Activated T-helper 17 cell treated with anti-CD3 and anti-CD28 coated beads, Interleukin-2, amount 50 U/mL, for 72 hours (primary cell): ENCODE results near the gene ADIPOR2. TPM values are rescaled to one million over a fixed set of nuclear protein-coding genes. Genes with fewer than 3 reads are reported as not detected.
"Not testable (repeated sequence)": the region's sequence is repeated elsewhere in the genome, so short reads cannot be mapped to it uniquely, and the experiment has no call there.

Experiments
- ATAC-seq: fragments of 150-1000 bp; cut with Tn5 transposase; replicated peaks from 2 replicates; pipeline ENCODE4 v1.10.0; 2021; ENCODE audit warnings: mild to moderate bottlenecking, moderate library complexity
- H3K27ac Mint-ChIP-seq: one replicate; pipeline ENCODE4 v1.8.0; 2022; ENCODE audit warnings: mixed read lengths
- H3K27me3 Mint-ChIP-seq: one replicate; pipeline ENCODE4 v1.8.0; 2022; ENCODE audit warnings: mixed read lengths
- H3K36me3 Mint-ChIP-seq: one replicate; pipeline ENCODE4 v1.8.0; 2022; ENCODE audit warnings: low read depth, mild to moderate bottlenecking, mixed read lengths
- H3K4me1 Mint-ChIP-seq: one replicate; pipeline ENCODE4 v1.8.0; 2022; ENCODE audit warnings: mixed read lengths
- H3K4me3 Mint-ChIP-seq: one replicate; pipeline ENCODE4 v1.8.0; 2022; ENCODE audit warnings: mild to moderate bottlenecking, mixed read lengths
- H3K9me3 Mint-ChIP-seq: one replicate; pipeline ENCODE4 v1.8.0; 2022; ENCODE audit warnings: mixed read lengths
- total RNA-seq, 2 donors: library from RNA; stranded (reverse); gene quantifications; one replicate each; pipeline ENCODE4 v1.2.3, GENCODE V29; 2022

The ADIPOR2 gene
- total RNA-seq, 2 donors from 2014 or later: 40.0 to 52.9 TPM

DNA sequence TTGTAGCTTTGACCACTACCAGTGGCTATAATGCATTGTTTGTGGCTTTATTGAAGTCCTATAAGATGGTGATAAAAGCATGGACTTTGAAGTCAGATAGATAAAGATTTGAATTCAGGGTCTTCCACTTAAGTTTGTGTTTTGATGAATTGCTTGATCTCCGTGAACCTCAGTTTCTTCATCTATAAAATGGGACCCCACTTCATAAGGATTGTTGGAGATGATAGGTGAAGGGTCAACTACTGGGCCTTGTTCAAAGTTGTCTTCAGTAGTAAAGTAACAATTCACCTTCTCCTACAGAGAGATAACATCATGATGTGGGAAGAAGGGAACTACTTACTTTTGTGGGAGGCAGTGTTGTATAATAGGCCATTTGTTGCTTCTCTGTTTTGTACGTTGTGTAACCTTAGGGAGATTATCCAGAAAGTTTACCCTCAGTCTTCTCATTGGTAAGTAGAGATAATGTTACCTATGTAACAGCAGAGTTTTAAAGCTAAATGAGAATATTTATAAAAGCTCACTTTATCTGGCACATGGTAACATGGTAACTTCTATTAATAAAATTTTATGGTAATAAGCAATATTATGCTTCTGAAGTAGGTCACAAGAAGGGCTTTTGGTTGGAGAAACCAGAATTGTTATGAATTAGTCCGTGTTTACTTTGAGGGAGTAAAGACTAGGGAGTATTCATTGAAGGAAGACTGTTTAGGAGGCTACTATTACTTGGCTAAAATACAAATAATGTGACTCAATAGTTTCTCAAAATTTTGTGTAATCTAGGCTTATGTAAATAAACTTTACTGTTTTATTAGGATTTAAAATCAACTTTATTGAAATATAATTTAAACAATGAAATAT is 15.1 kb downstream of the ADIPOR2 start:
- no peak for ATAC-seq
- Mint-ChIP-seq H3K4me1 (peaks cover 16% of the 10 kb centered on the region), H3K9me3 (no peaks in the 10 kb centered on the region), H3K4me3 (no peak overlapping the region), H3K27ac (no peak overlapping the region), H3K27me3 (no peaks in the 10 kb centered on the region), H3K36me3 (no peaks in the 10 kb centered on the region)

DNA sequence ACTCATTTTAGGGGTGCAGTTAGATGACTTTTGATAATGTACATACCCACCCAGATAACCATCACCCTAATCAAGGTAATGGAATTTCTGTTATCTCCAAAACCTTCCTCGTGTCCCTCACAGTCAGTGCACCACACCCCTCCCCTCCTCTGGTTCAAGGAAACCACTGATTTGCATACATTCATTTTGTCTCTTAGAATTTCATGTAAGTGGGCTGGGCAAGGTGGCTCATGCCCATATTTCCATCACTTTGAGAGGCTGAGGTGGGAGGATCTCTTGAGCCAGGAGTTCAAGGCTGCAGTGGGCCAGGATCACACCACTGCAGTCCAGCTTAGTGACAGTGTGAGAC is 15.7 kb downstream of the ADIPOR2 start:
- no peaks in the 10 kb centered on the region for H3K9me3 Mint-ChIP-seq
- H3K4me3 Mint-ChIP-seq: no peak overlapping the region
- H3K27ac Mint-ChIP-seq: no peak overlapping the region
- no peak for ATAC-seq
- H3K27me3 Mint-ChIP-seq: no peaks in the 10 kb centered on the region
- H3K36me3 Mint-ChIP-seq: no peaks in the 10 kb centered on the region
- H3K4me1 Mint-ChIP-seq: peaks cover 16% of the 10 kb centered on the region

DNA sequence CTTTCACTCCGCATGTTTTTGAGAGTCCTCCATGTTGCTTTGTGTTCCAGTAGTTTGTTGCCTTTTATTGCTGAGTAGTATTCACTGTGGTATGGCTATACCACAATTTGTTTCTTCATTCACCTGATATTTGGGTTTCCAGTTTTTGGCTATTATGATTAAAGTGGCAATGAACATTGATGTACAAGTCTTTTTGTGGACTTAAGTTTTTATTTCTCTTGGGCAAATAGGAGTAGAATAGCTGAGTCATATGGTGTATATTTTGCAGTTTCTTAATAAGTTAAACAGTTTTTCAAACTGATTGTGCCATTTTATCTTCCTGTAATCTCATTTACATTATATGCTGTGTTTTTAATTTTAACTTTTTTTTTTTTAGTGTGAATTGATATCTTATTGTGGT is 16.2 kb downstream of the ADIPOR2 start:
- Mint-ChIP-seq H3K36me3 (no peaks in the 10 kb centered on the region), H3K4me1 (peaks cover 16% of the 10 kb centered on the region), H3K9me3 (no peaks in the 10 kb centered on the region), H3K27ac (no peak overlapping the region), H3K27me3 (no peaks in the 10 kb centered on the region), H3K4me3 (no peak overlapping the region)
- no peak for ATAC-seq

DNA sequence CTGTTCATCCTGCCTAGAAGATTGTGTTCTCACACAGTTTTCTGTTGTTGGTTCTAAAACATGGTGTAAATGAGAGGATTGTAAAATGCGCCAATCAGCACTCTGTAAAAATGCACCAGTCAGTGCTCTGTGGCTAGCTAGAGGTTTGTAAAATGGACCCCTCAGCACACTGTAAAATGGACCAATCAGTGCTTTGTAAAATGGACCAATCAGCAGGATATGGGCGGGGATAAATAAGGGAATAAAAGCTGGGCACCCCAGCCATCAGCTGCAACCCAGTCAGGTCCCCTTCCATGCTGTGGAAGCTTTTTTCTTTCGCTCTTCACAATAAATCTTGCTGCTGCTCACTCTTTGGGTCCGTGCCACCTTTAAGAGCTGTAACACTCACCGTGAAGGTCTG is 19.1 kb downstream of the ADIPOR2 start:
- H3K27me3 Mint-ChIP-seq, H3K4me3 Mint-ChIP-seq, ATAC-seq, H3K27ac Mint-ChIP-seq, H3K9me3 Mint-ChIP-seq: not testable (repeated sequence)
- H3K4me1 Mint-ChIP-seq: peaks cover 16% of the 10 kb centered on the region
- H3K36me3 Mint-ChIP-seq: peaks cover 11% of the 10 kb centered on the region

DNA sequence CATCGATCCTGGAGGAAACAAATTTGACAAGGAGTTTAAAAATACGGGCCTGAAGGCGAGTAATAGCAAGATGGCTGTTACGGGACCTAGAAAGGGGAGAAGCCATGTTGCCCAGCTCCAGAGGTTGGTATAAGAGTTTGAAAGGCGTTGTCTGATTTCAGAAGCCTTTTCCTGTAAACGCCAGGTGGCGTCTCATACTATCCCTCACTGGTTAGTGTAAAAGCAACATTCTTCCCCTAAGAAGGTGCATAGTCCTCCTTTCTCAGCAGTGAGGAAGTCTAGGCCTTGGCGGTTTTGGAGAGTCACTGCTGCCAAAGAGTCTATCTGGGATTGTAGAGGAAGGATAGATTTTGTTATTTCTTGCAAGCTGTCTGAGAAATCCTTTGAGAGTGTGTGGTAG is 20.0 kb downstream of the ADIPOR2 start:
- not testable (repeated sequence) for H3K9me3 Mint-ChIP-seq
- peaks cover 13% of the 10 kb centered on the region for H3K36me3 Mint-ChIP-seq

DNA sequence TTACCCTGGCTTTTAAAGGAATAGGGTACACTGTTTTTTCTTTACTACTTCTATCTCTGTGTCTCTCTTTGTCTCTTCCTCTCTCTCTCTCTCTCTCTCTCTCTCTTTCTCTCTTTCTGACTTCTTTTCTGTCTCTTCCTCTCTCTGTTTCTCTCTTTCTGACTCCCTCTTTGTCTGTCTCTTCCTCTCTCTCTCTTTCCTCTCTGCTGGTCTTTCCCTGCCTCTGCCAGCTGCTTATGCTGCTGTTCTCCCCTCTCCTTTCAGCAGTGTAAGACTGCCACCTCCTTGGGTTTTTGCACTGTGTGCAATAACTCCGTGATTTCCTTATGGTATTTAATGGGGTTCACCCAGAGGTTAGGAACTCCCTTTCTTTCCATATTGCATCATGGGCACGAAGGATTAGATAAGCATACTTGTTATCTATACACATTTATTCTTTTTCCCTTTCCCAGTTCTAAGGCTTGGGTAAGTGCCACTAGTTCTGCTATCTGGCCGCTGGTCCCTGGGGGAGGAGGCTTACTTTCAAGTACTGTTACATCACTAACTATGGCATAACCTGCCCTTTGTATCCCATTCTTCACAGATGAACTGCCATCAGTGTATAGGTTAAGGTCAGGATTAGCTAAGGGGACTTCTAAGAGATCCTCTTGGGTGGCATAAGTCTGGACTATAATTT is 20.8 kb downstream of the ADIPOR2 start:
- Mint-ChIP-seq H3K27ac (peak overlapping the region; percentile 26), H3K4me1 (peaks cover 12% of the 10 kb centered on the region), H3K36me3 (peaks cover 17% of the 10 kb centered on the region)
- not testable (repeated sequence) for H3K27me3 Mint-ChIP-seq, ATAC-seq, H3K9me3 Mint-ChIP-seq, H3K4me3 Mint-ChIP-seq

More for the DNA sequence above, 20.0 kb downstream of the ADIPOR2 start:
- not testable (repeated sequence) for H3K4me3 Mint-ChIP-seq, H3K27ac Mint-ChIP-seq, H3K27me3 Mint-ChIP-seq, ATAC-seq
- peaks cover 14% of the 10 kb centered on the region for H3K4me1 Mint-ChIP-seq

DNA sequence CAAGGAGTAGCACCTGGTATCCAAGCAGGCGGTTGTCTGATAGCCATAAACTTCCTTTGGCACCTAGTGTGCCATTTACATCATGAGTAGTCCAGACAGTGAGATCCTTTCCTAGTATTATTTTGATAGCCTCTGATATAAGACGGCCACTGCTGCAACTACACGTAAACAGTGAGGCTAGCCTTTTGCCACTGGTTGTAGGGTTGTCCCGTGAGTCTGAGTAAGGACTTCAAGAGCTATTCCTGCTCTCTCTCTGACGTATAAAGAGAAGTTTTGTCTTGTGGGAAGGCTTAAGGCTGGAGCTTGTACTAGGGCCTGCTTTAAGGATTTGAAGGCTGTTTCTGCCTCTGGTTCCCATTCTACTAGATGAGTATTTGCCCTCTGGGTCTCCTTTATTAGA is 21.4 kb downstream of the ADIPOR2 start:
- not testable (repeated sequence) for H3K4me3 Mint-ChIP-seq, H3K9me3 Mint-ChIP-seq, H3K27ac Mint-ChIP-seq, H3K27me3 Mint-ChIP-seq, H3K4me1 Mint-ChIP-seq, ATAC-seq
- peaks cover 17% of the 10 kb centered on the region for H3K36me3 Mint-ChIP-seq

DNA sequence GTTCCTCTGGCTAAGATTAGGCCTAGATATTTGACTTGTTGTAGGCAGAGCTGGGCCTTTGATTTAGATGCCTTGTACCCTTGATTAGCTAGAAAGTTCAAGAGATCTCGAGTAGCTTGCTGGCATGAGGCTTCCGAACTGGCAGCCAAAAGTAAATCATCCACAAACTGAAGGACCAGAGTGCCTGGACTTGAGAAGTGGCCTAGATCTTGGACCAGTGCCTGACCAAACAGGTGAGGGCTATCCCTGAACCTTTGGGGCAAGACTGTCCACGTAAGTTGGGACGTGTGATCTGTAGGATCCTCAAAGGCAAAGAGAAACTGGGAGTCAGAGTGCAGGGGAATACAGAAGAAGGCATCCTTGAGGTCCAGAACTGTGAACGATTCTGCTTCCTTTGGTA is 22.0 kb downstream of the ADIPOR2 start:
- not testable (repeated sequence) for ATAC-seq, H3K27ac Mint-ChIP-seq, H3K4me1 Mint-ChIP-seq, H3K27me3 Mint-ChIP-seq, H3K4me3 Mint-ChIP-seq, H3K9me3 Mint-ChIP-seq
- peaks cover 17% of the 10 kb centered on the region for H3K36me3 Mint-ChIP-seq

DNA sequence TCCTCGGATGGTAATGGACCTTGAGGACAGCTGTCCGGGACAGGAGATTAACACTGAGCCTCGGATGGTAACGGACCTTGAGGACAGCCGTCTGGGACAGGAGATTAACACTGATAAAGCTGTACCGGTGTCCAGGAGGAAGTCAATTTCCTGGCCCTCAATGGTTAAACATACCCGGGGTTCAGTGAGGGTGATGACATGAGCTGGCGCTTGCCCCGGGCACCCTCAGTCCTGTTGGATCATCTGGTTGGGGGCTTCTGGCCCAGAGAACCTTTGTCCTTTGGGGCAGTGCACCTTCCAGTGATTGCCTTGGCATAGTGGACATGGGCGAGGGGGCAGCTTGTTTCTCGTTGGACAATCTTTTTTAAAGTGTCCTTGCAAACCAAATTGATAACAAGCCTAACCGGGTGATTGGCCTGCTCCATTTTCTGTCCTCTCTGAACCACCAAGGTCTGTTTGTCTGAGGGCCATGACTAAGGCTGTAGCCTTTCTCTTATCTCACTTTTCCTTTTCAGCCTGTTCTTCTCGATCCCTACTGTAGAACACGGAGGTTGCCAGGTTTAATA is 23.0 kb downstream of the ADIPOR2 start:
- H3K4me1 Mint-ChIP-seq, H3K27ac Mint-ChIP-seq, H3K9me3 Mint-ChIP-seq, H3K4me3 Mint-ChIP-seq, ATAC-seq, H3K27me3 Mint-ChIP-seq: not testable (repeated sequence)
- H3K36me3 Mint-ChIP-seq: peaks cover 17% of the 10 kb centered on the region

DNA sequence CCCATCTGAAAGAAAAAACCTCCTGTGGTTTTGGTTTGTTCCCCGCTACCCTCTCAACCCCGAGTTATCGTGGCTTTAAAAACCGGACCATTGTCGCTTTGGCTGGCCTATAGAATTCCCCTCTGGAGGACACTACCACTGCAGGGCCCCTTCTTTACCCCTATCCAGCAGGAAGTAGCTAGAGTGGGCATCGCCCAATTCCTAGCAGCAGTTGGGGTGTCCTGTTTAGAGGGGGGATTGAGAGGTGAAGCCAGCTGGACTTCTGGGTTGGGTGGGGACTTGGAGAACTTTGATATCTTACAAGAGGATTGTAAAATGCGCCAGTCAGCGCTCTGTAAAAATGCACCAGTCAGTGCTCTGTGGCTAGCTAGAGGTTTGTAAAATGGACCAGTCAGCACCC is 24.6 kb downstream of the ADIPOR2 start:
- H3K4me1 Mint-ChIP-seq, H3K27ac Mint-ChIP-seq, H3K4me3 Mint-ChIP-seq, ATAC-seq, H3K27me3 Mint-ChIP-seq, H3K9me3 Mint-ChIP-seq: not testable (repeated sequence)
- peaks cover 24% of the 10 kb centered on the region for H3K36me3 Mint-ChIP-seq

DNA sequence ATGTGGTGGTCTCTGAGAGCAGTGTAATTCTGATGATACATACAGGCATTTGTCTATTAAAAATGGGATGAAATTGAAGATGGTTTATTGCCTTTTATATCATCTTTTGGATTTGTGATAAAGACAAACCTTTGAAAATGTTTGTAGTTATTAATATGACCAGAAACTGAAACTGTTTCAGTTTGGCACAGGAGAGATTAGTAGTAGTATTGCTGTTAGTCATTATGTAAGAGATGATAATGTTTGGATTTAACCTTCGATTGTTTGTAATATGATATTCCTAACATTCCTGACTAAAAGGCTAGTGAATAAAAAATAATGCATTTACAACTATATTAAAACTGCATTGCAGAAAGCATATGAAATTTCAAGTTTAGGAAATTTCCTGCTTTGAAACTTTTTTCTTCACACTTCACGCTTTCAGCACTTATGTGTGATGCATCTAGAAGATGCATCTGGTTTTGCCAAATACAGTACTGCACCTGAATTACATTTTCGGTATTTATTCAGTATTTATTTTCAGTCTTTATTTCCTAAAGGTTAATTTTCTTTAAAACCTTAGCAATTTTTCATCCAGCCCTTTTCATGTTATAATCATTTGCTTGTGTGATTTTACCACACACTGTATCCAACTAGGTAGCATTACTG is 25.5 kb downstream of the ADIPOR2 start:
- no peaks in the 10 kb centered on the region for H3K9me3 Mint-ChIP-seq
- H3K27me3 Mint-ChIP-seq: no peaks in the 10 kb centered on the region
- H3K4me3 Mint-ChIP-seq: peak overlapping the region; percentile 2
- H3K36me3 Mint-ChIP-seq: peaks cover 24% of the 10 kb centered on the region
- no peak overlapping the region for H3K27ac Mint-ChIP-seq
- H3K4me1 Mint-ChIP-seq: peaks cover 7% of the 10 kb centered on the region
- ATAC-seq: no peak

DNA sequence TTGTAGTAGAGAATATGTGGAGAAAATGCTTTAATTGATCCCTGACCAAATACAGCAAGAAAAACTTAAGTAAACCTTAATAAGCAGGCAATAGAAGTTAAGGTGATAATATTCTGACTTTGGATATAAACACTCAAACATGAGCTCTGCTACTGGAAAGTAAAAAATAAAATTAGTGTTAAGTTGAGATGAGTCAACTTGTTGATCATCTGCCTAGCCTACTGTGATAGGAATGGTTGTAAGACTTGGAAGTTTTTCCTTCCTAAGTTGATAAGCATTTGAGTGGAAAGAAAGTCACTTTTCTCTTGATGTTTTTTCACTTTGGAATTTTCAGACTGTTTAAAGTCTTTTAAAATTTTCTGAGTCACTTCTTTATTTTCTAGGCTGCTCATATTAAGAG is 26.0 kb downstream of the ADIPOR2 start:
- Mint-ChIP-seq H3K4me1 (peaks cover 13% of the 10 kb centered on the region), H3K27ac (no peak overlapping the region), H3K36me3 (peaks cover 24% of the 10 kb centered on the region), H3K4me3 (no peak overlapping the region), H3K27me3 (no peaks in the 10 kb centered on the region), H3K9me3 (no peaks in the 10 kb centered on the region)
- no peak for ATAC-seq

DNA sequence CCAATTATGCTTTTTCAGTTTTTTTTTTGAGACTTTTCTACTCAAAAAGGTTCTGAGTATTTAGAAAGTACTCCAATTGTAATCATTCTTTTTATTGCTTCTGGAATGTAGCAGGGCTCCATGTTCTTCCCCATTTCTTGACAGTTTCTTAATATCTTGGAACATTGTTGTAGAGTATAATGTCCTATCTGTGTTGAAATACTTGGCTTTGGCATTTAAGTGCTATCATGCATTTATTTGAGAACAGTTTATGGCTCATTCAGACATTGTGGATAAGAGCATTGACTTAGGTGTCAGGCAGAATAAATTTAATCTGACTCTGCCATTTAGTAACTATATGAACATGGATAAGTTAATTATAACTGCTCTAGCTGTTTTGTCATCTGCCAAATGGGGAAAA is 28.3 kb downstream of the ADIPOR2 start:
- Mint-ChIP-seq H3K36me3 (peaks cover 23% of the 10 kb centered on the region), H3K4me1 (peaks cover 16% of the 10 kb centered on the region), H3K9me3 (no peaks in the 10 kb centered on the region), H3K27ac (no peak overlapping the region), H3K4me3 (no peak overlapping the region), H3K27me3 (no peaks in the 10 kb centered on the region)
- no peak for ATAC-seq

DNA sequence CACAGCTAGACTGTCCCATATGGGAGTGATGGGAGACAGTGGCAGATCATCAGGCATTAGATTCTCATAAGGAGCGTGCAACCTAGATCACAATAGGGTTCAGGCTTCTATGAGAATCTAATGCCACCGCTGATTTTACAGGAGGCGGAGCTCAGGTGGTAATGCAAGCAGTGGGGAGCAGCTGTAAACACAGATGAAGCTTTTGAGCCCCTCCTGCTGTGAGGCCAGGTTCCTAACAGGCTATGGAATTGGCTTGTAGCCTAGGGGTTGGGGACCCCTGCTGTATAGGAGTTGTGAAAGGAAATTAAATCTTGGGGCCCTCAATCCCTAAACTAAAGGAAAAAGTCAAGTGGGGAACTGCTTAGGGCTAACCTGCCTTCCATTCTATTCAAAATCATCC is 29.6 kb downstream of the ADIPOR2 start:
- Mint-ChIP-seq H3K4me1 (peaks cover 16% of the 10 kb centered on the region), H3K36me3 (peaks cover 23% of the 10 kb centered on the region), H3K27me3 (no peaks in the 10 kb centered on the region), H3K4me3 (no peak overlapping the region), H3K27ac (no peak overlapping the region), H3K9me3 (no peaks in the 10 kb centered on the region)
- no peak for ATAC-seq

DNA sequence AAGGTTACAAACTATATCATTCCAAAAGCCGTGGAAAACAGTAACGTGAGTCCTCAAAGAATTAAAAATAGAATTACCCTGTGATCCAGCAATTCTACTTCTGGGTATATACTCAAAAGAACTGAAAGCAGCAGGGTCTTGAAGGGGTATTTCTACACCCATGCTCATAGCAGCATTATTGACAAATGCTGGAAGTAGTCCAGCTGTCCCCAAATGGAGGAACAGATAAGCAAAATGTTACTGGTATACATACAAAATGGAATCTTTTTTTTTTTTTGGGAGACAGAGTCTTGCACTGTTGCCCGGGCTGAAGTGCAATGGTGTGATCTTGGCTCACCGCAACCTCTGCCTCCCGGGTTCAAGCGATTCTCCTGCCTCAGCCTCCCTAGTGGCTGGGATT is 32.9 kb downstream of the ADIPOR2 start:
- no peak for ATAC-seq
- Mint-ChIP-seq H3K27me3 (no peaks in the 10 kb centered on the region), H3K4me3 (no peak overlapping the region), H3K27ac (no peak overlapping the region), H3K36me3 (peaks cover 38% of the 10 kb centered on the region), H3K9me3 (no peaks in the 10 kb centered on the region), H3K4me1 (peaks cover 10% of the 10 kb centered on the region)
